Measurements from ENCODE around the gene SUOX.
"Not testable (repeated sequence)": the region's sequence is repeated elsewhere in the genome, so short reads cannot be mapped to it uniquely, and the experiment has no call there.

The SUOX gene

DNA sequence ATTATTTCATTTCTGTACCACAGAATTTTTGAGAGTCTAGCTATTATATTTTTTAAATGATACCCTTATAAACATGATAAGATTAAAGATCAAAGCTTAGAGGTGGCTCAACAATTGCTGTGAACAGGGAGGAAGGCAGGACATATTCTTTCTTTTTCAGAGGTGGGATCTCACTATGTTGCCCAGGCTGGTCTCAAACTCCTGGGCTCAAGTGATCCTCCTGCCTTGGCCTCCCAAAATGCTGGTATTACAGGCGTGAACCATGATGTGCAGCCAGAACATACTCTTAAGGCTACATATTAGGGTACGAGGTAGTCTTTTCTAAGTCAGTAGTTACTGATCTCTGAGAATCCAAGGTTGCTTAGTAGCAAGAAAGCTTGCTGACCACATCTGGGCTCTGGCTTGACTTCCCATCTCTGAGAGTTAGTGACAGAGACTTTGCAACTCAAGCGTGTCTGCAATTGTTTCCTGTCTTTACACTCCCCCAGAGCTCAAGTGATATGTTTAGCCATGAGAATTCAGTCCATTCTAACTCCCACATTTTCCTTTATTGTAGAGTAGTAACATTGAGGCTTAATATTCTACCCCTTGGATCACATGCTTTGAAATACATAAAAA lies 14.6 kb upstream of the SUOX start:
- no peak for DNase-seq (ENCODE audit: low read depth in 2 of 3, low spot score in 2 of 3)

DNA sequence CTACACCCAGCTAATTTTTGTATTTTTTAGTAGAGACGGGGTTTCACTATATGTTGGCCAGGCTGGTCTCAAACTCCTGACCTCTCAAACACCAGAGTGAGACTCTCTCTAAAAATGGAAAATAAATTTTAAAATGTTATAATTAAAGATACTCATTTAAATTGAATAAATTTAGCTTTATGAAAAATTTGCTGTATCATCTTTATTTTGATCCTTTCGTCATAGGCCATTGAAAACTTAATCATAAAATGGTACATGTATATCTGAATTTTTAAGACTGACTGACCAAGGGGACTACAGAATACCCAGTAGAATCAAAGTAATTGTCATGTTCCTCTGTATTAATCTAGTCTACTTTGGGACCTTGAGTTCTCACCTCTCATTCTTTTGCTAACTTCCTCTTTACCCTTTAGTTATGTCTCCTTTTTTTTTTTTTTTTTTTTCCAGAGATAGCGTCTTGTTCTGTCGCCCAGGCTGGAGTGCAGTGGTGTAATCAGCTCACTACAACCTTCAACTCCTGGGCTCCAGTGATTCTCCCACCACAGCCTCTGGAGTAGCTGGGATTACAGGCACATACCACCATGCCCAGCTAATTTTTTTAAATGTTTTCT lies 13.7 kb upstream of the SUOX start:
- no peak for DNase-seq (ENCODE audit: low read depth in 2 of 3, low spot score in 2 of 3)

DNA sequence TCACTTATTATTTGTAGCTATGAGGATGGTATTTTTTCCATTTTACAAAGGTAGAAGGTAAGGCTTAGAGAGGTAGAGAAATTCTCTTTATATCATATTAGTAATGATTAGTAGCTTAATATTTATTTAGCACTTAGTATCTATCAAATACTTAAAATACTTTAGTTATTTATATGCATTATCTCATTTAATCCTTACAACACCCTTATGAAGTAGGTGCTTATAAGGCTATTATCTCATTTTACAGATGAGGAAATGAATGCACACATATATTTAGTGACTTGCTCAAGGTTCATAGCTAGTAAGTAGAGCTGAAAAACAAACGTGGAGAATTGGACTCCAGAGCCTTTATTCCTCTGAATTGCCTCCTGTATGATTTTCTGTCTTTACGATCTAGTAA lies 12.2 kb upstream of the SUOX start:
- DNase-seq (ENCODE audit: low read depth in 2 of 3, low spot score in 2 of 3): no peak

DNA sequence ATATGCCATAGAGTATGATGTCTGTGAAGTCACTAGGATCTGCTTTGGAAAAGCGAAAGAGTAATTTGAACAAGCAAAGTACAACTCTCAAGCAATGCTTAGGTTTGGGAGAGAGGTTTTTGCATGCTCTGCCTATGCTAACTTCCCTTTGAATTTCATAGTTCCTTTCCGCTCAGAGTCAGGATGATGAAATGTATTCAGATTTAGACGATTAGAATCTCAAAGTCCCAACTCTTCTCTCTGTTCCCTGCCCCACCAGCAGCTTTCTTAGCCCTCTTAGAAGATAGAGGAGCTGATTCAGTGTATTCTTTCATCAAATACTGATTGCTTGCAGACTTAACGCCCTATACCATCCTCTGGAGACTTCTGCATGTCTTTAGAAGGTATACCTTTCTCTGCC lies 11.7 kb upstream of the SUOX start:
- DNase-seq (ENCODE audit: low read depth in 2 of 3, low spot score in 2 of 3): no peak

DNA sequence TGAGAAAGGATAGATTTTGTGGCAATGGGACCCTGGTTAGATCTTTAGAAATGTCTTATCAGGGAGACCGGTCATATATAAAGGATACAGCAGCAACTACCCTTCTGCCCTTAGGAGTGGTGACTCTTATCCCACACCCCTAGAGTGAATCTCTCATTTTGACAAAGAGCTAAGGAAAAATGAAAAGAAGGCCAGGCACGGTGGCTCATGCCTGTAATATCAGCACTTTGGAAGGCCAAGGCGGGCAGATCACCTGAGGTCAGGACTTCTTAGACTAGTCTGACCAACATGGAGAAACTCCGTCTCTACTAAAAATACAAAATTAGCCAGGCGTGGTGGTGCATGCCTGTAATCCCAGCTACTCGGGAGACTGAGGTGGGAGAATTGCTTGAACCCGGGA lies 11.1 kb upstream of the SUOX start:
- not testable (repeated sequence) for DNase-seq (ENCODE audit: low read depth in 2 of 3, low spot score in 2 of 3)

DNA sequence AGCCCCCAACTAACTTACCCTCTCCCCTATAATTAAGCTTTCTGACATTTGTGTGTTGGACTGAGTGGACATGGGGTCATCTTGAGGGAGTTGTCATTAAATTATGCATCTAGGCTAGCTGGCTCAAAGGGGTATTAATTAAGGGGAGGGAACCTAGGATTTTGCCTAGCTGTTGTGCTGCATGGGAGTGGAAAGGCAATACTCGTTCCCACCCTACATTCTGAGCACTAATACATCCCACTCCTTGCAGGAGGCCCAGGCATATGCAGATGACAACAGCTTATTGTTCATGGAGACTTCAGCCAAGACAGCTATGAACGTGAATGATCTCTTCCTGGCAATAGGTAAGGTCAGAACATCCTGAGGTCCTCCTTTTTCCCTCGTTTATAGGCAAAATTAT lies 6.0 kb upstream of the SUOX start:
- no peak for DNase-seq (ENCODE audit: low read depth in 2 of 3, low spot score in 2 of 3)

DNA sequence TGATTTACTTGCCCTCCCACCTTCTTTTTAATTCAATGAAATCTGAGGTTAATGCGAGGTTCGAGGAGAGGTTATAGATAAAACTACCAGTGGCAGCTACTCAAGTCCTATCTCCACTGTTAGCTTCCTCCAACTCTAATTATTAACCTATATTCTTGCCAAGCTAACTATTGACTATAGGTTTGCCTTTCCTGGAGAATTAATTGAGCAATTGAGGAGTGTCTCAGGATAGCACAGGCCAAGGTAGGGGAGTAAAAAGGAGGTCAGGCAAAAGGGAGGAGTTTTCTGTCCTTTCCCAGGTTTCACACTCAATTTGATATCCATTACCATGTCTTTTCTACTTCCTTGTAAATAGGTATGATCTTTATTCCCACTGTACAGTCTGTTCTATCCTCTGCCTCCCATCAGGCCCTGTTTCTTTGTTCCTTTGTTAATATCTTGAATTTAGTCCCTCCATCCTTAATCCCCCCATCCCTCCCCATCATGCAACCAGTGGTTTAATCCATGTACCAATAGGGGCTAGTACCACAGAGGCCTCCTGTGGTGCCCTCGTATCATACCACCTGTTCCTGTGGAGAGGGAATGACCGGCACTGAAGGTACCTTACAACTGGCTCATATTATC lies 3.7 kb upstream of the SUOX start:
- DNase-seq (ENCODE audit: low read depth in 2 of 3, low spot score in 2 of 3): no peak

DNA sequence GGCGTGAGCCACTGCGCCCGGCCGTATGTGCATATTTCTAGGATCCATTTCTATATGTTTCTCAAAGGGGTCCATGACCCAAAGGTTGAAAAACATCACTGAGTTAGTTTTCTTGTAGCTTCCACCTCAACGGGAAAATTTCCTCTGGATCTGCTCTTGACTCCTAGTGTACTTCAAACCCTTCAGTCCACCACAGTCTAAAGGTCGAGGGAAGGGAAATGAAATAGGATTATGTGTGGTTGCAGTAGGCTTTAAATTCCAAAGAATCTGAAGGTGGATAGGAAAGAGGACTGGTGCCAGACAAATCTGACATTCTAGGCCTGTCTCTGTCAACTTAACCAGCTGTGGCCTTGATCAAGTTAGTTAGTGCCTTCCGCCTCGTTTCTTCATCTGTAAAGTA lies 1.7 kb upstream of the SUOX start:
- DNase-seq (ENCODE audit: low read depth in 2 of 3, low spot score in 2 of 3): no peak

DNA sequence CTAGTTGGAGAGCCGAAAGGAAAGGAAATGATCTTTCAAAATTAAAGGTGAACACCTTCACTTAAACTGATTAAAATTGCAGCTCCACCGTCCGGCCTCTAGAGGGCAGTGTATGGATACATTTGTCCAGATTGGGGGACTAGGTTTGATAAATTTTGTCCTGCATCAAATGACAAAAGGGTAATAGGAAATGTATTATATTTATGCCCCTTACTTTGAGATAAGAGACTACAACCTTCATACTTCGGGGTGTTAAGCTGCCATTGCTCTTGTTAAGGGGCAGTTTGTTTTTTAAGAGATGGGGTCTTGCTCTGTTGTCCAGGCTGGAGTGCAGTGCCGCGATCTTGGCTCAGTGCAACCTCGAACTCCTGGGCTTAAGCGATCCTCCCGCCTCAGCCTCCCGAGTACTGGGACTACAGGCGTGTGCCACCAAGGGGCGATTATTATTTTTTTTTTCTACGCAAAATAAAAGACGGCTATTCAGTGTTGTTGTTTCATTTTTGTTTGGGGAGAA lies 818 bp upstream of the SUOX start:
- peak in 2 of 3 experiments; percentile 30 to 40 for DNase-seq (ENCODE audit: low read depth in 2 of 3, low spot score in 2 of 3)

DNA sequence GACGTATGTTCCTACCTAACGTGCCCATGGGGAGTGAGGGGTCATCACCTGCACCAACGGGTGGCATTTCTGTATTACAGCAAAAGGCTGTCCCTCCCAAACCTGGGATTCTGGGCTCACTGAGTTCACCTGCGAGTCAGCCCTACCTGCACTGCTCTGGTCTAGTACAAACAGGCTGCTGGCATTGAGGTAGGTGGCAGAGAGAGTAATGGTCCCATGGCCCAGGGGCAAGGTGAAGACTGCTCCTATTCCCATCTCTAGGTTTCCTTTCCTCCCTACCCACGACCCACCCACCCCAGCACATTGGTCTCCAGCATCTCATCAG lies 421 bp downstream of the SUOX start:
- DNase-seq (ENCODE audit: low read depth in 2 of 3, low spot score in 2 of 3): no peak

DNA sequence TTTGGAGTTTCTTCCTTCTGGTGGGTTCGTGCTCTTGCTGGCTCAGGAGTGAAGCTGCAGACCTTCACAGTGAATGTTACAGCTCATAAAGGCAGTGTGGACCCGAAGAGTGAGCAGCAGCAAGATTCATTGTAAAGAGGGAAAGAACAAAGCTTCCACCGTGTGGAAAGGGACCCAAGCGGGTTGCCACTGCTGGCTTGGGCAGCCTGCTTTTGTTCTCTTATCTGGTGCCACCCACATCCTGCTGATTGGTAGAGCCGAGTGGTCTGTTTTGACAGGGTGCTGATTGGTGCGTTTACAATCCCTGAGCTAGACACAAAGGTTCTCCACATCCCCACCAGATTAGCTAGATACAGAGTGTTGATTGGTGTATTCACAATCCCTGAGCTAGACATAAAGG lies 2.4 kb downstream of the SUOX start:
- DNase-seq (ENCODE audit: low read depth in 2 of 3, low spot score in 2 of 3): not testable (repeated sequence)

DNA sequence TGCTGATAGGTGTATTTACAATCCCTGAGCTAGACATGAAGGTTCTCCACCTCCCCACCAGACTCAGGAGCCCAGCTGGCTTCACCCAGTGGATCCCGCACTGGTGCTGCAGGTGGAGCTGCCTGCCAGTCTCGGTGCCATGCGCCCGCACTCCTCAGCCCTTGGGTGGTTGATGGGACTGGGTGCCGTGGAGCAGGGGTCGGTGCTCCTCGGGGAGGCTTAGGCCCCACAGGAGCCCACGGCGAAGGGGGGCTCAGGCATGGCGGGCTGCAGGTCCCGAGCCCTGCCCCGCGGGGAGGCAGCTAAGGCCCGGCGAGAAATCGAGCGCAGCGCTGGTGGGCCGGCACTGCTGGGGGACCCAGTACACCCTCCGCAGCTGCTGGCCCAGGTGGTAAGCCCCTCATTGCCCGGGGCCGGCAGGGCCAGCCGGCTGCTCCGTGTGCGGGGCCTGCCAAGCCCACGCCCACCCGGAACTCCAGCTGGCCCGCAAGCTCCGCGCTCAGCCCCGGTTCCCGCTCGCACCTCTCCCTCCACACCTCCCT lies 3.0 kb downstream of the SUOX start:
- DNase-seq (ENCODE audit: low read depth in 2 of 3, low spot score in 2 of 3): not testable (repeated sequence)

DNA sequence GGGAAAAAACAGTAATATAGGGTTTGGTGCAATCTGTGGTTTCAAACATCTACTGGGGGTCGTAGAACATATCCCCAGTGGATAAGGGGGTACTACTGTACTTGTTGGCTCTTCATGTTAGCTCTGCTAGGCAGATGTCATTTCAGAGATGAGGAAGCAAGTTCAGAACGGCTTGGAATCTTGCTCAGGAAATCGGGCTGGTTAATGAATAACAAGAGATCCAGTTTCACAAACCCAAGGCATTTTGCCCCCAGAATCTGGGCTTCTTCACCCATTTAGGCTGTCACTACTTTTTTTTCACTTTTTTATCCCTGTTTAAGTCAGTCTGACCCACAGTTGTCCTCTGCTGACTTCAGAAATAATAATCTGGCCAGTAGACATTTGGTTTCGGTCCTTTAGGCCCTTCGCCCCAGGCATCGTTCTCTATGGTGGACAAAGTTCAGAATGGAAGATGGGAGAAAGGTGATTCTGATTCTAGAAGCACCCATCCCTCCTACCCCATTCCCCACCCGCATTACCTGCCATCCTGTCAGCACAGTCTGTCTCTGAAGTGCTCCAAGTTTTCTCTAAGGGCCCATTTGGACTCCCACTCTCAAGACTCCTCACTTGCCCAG lies 4.5 kb downstream of the SUOX start:
- DNase-seq (ENCODE audit: low read depth in 2 of 3, low spot score in 2 of 3): no peak

DNA sequence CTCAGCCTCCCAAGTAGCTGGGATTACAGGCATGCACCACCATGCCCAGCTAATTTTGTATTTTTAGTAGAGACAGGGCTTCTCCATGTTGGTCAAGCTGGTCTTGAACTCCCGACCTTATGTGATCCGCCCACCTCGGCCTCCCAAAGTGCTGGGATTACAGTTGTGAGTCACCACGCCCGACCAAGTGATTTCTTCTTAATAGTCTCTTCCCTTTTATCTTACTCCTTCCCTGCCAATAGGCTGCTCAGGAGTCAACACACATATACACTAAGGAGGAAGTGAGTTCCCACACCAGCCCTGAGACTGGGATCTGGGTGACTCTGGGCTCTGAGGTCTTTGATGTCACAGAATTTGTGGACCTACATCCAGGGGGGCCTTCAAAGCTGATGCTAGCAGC lies 6.3 kb downstream of the SUOX start:
- DNase-seq (ENCODE audit: low read depth in 2 of 3, low spot score in 2 of 3): not testable (repeated sequence)

DNA sequence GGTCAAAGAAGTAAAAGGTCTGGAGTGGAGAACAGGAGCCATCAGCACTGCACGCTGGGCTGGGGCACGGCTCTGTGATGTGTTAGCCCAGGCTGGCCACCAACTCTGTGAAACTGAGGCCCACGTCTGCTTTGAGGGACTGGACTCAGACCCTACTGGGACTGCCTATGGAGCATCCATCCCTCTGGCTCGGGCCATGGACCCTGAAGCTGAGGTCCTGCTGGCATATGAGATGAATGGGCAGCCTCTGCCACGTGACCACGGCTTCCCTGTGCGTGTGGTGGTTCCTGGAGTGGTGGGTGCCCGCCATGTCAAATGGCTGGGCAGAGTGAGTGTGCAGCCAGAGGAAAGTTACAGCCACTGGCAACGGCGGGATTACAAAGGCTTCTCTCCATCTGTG lies 7.1 kb downstream of the SUOX start:
- DNase-seq (ENCODE audit: low read depth in 2 of 3, low spot score in 2 of 3): no peak

DNA sequence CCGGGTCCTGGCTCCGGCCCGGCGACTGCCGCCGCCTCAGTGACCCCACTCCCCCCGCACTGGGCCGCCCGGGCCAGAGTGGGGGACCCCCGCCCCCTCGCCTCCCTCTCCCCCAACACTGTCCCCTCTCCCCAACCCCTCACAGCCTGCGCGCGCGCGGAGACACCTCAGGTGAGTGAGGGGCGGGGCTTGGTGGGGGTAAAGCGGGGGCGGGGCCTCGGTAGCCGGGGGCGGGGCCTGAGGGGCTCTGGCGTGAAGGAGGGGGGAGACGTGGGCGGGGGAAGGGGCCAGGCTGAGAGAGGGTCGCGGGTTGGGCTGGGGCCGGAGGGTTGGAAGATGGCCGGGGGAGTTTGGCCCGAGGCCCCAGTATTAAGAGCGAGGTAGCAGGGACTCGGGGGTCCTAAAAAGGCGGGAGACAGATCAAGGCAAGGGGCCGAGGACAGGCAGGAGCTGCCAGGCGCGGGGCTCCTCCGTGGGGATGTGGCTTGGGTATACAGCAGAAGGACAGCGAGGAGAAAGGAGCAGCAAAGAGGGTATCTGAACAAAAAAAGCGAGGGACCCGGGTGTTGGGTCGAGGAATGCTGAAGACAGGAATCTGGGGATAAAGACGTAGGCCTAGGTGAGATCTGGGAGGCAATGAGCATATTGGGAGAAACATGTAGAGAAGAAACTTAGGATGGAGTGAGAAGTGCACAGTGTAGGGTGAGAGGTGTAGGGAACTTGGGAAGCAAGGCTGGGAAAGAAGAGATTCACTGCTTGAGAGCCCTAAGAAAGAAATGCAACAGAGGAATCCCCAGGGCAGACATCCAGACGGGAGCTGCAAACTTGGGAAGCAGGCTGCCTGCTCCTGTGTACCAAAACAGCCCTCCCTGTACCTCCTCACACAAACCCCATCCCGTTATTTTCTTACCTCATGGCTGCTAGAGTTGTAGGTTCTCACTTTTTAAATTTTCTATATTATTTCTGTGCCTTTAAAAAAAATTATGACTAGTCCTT lies 10.8 kb downstream of the SUOX start:
- peak in 1 of 3 experiments; percentile 37 for DNase-seq (ENCODE audit: low read depth in 2 of 3, low spot score in 2 of 3)

DNA sequence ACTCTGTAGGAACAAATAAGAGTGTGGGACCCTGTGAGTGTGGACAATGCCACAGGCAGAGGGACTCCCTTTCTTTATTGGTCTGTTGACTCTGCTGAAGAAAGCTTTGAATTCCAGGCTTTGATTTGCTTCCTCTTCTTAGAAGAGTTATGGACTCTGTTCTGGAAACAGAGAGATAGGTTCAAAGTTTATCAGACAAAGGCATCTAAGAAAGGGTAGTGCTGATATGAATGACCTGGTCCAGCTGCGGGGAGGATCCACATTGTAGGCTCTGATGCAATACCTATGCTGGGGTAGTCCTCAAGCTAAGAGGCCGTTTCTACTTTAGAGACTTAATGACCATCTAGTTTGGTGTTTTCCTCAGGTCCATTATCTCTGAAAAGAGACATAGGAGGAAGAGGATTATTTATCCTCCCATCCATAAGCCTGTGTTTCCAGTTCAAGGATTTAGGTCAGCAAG lies 13.1 kb downstream of the SUOX start:
- no peak for DNase-seq (ENCODE audit: low read depth in 2 of 3, low spot score in 2 of 3)

DNA sequence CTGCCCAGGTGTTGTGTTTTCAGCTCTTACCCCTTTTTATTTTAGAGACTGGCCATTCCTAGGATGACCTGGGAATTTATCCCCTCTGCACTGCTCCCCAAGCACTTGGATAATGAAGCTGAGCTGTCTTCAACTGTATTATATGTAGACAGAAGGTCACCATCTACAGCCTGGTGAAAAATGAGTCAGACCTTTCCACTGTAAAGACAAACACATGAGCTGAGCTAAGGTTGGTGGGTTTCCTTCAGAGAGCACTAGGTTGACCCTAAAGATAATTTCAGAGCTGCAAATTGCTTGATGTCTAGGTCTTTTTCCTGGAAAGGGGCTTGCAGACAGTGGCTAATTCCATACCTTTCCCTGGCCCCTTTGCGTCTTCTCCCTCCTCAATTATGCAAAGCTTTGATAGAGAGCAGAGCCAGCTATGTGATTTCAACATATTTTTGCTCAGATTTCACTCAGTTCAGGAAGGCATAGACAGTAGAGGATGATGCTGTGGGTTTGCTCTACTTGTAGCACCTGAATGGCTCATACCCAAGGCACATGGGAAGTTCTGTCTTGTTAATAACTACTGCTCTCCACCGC lies 14.5 kb downstream of the SUOX start:
- no peak for DNase-seq (ENCODE audit: low read depth in 2 of 3, low spot score in 2 of 3)

DNA sequence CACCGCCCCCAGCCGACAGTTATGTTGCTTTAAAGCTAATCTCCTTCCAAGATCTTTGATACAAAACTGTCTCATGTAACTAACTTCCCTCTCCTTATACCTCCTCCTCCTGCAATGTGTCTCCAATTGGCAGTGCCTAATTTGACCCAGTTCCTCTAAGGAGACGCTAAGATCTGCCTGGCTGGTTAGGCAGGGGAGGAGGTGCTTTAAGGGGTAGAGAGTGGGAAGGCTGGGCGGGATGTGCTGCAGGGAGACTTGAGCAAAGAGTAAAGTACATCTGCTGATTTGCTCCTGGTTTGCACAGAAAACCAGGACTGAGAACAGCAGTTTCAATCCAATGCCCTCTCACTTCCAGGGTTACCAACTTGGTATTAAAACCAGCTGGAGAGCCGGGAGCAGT lies 16.4 kb downstream of the SUOX start:
- no peak for DNase-seq (ENCODE audit: low read depth in 2 of 3, low spot score in 2 of 3)

DNA sequence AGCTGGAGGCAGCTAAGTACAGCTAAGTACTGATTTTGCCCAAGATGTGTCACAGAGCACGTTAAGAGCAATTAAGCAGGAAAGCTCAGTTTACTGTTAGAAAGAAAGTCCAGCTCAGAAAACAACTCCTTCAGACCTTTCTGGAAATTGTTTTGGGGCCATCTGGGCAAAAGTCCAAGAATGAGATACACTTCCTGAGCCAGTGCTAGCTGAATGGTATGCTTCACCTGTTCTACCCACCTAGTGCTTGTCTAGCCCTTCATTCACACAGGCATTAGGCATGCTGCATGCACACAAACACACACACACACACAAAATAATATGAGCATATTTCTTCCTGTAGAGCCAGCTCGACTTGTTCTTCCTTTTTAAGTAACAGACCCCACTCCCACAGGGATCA lies 17.1 kb downstream of the SUOX start:
- DNase-seq (ENCODE audit: low read depth in 2 of 3, low spot score in 2 of 3): no peak

Data from activated CD8-positive, alpha-beta memory T cell treated with anti-CD3 and anti-CD28 coated beads for 48 hours (primary cell).